Choroid plexus epithelial cell (primary cell): ENCODE results near the gene IGSF1.

ENCODE experiments used
- DNase-seq: peaks from one replicate; pipeline ENCODE4 v3.0.0-alpha.2; 2010; ENCODE audit warnings: low read depth
- H3K4me3 ChIP-seq: 2 replicates; pipeline ENCODE4 v1.5.1; 2011; ENCODE audit warnings: low read depth, mild to moderate bottlenecking, control low read depth, low read length, moderate library complexity
- CTCF ChIP-seq: conservative IDR thresholded peaks from 2 replicates; pipeline ENCODE4 v1.5.1; 2011; ENCODE audit warnings: low read depth, mild to moderate bottlenecking, control low read depth, inconsistent platforms, low read length, moderate library complexity

IGSF1 gene

GRCh38 chrX:131289527-131289926 lies 421 bp upstream of the IGSF1 start:
- DNase-seq: no peak
- H3K4me3 ChIP-seq: no peak overlapping the region
- no peak for TF ChIP-seq CTCF

- no peak for DNase-seq
- H3K4me3 ChIP-seq: no peak overlapping the region
- no peak for TF ChIP-seq CTCF
Measured at GRCh38 chrX:131288188-131288587, 918 bp downstream of the IGSF1 start.

- no peak for TF ChIP-seq CTCF
Measured at GRCh38 chrX:131287560-131288179, 1.4 kb downstream of the IGSF1 start.

GRCh38 chrX:131279617-131280016 lies 9.5 kb downstream of the IGSF1 start:
- H3K4me3 ChIP-seq: no peak overlapping the region
- no peak for DNase-seq
- TF ChIP-seq CTCF: no peak

More at GRCh38 chrX:131287560-131288179, 1.4 kb downstream of the IGSF1 start:
- no peak overlapping the region for H3K4me3 ChIP-seq
- no peak for DNase-seq

- no peak for DNase-seq
- no peak for TF ChIP-seq CTCF
- no peak overlapping the region for H3K4me3 ChIP-seq
Measured at GRCh38 chrX:131279197-131279596, 9.9 kb downstream of the IGSF1 start.

- TF ChIP-seq CTCF: no peak
Measured at GRCh38 chrX:131277543-131278136, 11.5 kb downstream of the IGSF1 start.

GRCh38 chrX:131273011-131273410 lies 16.1 kb downstream of the IGSF1 start:
- DNase-seq: no peak
- no peak for TF ChIP-seq CTCF
- no peak overlapping the region for H3K4me3 ChIP-seq

More at GRCh38 chrX:131277543-131278136, 11.5 kb downstream of the IGSF1 start:
- DNase-seq: no peak
- H3K4me3 ChIP-seq: no peak overlapping the region
